Stimulated activated CD4-positive, alpha-beta T cell treated with anti-CD3 and anti-CD28 coated beads, Interleukin-12 subunit alpha, Interleukin-12 subunit beta, amount 100 ng/mL, for 24 hours (primary cell): ENCODE measurements around the gene SNAP25.

ENCODE experiments used
- DNase-seq, 2 experiments: peaks; one replicate each; pipeline ENCODE4 v3.0.0-alpha.2; 2020; ENCODE audit warnings: low read depth in 2 of 2

The SNAP25 gene

GRCh38 chr20:10332656-10333415 lies 114.2 kb downstream of the SNAP25 start:
- no peak for DNase-seq

- no peak for DNase-seq
These were observed 118.5 kb downstream of the SNAP25 start for GRCh38 chr20:10336959-10337729.

- no peak for DNase-seq
These were observed 120.0 kb downstream of the SNAP25 start for GRCh38 chr20:10338426-10339180.

- DNase-seq, result no peak
These were observed 121.0 kb downstream of the SNAP25 start for GRCh38 chr20:10339609-10340008.

GRCh38 chr20:10342152-10342551 lies 123.5 kb downstream of the SNAP25 start:
- no peak for DNase-seq

GRCh38 chr20:10344953-10345352 lies 126.3 kb downstream of the SNAP25 start:
- DNase-seq, result no peak

- no peak for DNase-seq
These were observed 128.7 kb downstream of the SNAP25 start for GRCh38 chr20:10347086-10347880.

- no peak for DNase-seq
These were observed 130.5 kb downstream of the SNAP25 start for GRCh38 chr20:10349118-10349517.

- no peak for DNase-seq
These were observed 131.7 kb downstream of the SNAP25 start for GRCh38 chr20:10350188-10350842.

- DNase-seq, result no peak
These were observed 134.5 kb downstream of the SNAP25 start for GRCh38 chr20:10352934-10353824.

GRCh38 chr20:10356628-10357027 lies 138.0 kb downstream of the SNAP25 start:
- DNase-seq, result no peak
